HG03139 (cell line): ENCODE results near the gene PRAC1.

Source experiments
- ATAC-seq: cut with Tn5 transposase; IDR thresholded peaks from one replicate; pipeline ENCODE4 v1.9.1; 2021; ENCODE audit not compliant: unreplicated experiment

The PRAC1 gene

GRCh38 chr17:48747445-48748363 is 25.4 kb upstream of the PRAC1 start:
- no peak for ATAC-seq

- ATAC-seq, result no peak
These were observed 24.7 kb upstream of the PRAC1 start for GRCh38 chr17:48746916-48747444.

- no peak for ATAC-seq
These were observed 23.3 kb upstream of the PRAC1 start for GRCh38 chr17:48745381-48746275.

DNA sequence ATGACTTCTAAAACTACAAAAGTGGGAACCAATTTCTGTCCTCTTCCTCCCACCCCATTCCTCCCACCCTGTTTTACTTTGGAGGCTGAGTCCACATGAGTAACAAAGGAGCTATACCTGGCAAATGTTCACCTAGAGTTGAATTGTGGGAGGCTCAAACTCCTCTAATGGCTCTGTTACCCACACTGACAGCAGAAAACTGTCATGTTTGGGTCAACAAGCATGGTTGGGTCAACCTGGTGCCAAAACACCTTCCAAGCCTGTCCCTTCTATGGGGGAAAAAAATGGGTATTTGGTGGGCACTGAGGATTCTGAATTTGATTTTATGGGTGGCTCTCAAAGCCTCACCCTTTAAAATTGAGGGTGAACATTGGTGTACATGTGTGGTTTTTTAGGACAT is 18.2 kb upstream of the PRAC1 start:
- no peak for ATAC-seq

DNA sequence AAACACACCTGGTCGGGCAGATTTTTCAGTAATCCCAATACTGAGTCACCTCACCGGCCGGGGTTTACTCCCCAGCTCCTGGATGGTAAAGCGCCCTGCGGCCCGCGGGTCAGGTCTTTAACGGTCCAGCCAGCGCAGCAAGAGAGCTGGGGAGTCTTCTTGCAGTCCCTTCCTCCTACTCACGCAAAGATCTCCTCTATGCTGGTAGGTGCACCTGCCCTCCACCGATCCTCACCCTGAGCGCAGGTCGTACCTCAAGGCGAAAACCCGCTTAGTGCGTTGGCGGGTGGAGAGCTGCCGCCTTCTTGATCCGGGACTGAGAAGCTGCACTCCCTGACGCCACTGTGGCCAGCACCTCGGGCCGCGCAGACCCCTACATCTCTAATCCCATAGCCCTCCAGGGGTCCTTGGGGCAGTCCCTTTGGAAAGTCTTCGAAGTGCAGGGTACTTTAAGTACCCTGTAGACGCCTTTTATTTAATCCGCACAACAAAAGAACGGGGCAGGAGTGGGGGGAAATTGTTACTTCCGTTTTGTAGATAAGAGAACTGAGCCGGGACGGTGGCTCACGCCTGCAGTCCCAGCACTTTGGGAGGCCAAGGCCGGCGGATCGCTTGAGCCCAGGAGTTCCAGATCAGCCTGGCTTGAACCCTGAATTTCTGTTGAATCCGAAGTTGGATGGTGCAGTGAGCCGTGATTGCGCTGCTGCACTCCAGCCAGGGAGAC is 16.6 kb upstream of the PRAC1 start:
- no peak for ATAC-seq

- ATAC-seq, result no peak
These were observed 16.1 kb upstream of the PRAC1 start for GRCh38 chr17:48738424-48738802.

DNA sequence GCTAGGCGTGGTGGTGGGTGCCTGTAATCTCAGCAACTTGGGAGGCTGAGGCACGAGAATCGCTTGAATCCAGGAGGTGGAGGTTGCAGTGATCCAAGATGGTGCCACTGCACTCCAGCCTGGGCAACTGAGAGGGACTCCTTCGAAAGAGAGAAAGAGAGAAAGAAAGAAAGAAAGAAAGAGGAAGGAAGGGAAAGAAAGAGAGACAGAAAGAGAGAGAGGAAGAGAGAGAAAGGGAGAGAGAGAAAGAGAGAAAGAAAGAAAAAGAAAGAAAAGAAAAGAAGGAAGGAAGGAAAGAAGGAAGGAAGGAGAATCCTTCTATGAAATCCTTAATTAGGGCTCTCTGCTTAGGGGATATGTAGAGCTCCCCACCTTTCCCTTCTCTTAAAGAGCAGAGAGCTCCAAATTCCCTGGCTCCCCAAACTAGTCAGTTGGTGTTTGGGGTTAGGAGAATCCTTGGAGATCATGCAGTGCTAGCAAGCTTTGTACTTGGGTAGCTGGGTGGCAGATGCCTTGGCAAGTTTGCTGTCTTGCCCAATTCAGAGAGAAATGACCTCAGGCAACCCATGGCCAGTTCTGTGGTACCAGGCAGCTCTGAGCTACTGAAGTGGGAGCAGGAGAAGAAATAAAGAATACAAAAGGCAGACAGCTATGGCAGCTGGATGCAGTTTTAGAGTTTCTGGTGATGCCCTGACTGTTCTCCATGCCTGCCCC is 15.2 kb upstream of the PRAC1 start:
- ATAC-seq, result no peak

DNA sequence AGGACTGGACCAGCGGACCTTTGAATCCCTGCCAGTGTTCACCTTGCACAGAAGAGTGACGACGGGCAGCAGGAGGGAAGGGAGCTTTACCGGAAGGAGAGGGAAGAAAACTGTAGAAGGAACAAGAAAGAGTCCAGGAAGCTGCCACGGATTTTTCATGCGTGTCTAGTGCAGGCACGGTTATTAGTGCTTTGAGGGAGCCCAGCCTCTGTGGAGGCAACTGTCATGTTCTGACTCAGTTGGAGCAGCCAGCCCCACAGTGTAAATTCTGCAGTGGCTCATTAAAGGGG is 12.7 kb upstream of the PRAC1 start:
- ATAC-seq, result no peak

DNA sequence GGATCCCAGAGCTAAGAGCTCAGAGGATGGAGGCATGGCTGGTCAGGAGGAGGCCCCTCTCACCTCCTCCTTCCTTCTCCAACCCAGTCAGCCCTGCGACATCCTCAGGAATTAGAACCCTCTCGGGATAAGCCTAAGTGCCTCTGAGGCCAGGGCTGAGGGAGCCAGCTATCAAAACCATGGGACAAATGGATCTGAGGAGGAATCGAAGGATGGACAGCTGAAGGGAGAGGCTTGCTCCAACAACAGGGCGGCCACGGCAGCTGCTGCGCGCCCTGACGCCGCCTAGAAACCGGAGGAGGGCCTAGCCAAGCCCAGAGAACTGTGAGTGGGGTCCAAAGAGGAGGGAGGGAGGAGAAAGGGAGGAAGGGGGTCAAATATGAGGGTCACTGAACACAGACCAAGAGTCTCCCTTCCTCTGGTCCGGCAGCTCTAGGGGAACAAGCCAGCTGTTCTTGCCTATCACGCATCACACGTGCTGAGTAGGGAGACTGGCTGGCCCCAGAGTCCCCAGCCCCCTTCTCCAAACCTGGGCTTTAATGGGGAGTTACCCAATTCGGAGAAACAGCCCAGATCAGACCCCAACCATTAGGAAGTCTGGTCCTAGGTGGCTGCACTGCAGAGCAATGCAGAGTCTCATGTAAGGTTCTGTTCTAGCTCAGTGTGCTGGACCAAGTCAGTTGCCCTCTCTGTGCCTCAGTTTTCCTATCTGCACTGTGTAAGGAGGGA is 12.2 kb upstream of the PRAC1 start:
- ATAC-seq, result no peak

DNA sequence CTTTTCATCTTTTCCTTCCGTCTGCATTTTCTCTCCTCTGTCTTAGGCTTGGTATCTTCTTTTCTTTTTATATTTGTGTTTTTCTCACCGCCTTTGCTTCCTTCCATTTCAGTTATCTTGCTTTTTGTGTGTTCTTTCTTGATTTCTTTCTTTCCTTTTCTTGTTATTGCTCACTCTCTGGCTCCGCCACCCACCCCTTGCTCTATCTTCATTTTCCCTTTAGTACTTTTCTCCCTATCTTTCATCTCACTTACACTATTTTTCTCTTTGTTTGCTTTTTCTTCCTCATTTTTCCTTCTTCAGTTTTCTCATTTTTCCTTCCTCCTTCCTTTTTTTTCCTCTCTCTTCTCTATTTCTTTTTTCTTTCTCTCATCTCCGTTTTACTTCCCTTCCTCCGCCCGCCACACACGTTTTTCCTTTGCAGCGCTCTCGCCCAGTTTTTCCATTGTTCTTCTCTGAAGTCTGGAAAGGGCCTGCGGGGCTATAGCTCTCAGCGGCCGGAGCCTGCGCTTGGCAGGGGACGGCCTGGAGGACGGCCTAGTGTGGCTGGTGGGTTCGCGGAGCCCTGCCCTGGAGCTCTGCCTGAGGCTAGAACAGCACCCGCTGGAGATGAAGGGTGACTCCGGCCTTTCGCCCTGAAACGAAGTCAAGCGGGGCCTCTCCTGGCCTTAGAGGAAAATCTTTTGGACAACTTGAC is 11.5 kb upstream of the PRAC1 start:
- no peak for ATAC-seq

GRCh38 chr17:48732688-48733629 is 10.6 kb upstream of the PRAC1 start:
- no peak for ATAC-seq

DNA sequence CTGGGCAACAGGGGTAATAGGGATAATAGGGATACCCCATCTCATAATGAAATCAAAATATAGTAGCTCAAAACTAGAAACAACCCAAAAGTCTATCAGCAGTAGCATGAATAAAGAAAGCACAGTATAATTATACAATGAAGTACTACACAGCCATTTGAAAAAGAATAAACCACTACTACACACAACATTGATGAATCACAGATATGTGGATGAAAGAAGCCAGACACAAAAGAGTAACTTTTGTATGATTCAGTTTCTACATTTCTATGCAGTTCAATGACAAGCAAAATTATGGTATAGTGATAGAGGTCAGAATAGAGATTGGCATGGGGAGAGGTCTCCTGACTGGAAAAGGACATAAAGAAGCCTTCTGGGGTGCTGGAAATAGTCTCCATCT is 9.0 kb upstream of the PRAC1 start:
- ATAC-seq, result no peak

DNA sequence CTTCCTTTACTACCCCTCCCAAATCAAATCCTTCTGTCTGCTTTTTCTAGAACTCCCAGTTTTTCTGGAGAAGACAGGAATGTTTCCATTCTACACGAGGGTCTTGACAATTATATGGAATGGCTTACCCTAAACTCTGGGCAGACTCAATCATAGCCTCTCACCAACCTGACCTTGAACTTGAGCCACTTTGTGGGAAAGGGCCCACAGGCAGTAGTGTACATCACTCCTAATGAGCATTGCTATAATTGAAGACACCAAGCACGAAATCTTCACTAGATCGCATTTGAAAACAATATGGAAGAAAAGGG is 7.9 kb upstream of the PRAC1 start:
- ATAC-seq, result no peak

DNA sequence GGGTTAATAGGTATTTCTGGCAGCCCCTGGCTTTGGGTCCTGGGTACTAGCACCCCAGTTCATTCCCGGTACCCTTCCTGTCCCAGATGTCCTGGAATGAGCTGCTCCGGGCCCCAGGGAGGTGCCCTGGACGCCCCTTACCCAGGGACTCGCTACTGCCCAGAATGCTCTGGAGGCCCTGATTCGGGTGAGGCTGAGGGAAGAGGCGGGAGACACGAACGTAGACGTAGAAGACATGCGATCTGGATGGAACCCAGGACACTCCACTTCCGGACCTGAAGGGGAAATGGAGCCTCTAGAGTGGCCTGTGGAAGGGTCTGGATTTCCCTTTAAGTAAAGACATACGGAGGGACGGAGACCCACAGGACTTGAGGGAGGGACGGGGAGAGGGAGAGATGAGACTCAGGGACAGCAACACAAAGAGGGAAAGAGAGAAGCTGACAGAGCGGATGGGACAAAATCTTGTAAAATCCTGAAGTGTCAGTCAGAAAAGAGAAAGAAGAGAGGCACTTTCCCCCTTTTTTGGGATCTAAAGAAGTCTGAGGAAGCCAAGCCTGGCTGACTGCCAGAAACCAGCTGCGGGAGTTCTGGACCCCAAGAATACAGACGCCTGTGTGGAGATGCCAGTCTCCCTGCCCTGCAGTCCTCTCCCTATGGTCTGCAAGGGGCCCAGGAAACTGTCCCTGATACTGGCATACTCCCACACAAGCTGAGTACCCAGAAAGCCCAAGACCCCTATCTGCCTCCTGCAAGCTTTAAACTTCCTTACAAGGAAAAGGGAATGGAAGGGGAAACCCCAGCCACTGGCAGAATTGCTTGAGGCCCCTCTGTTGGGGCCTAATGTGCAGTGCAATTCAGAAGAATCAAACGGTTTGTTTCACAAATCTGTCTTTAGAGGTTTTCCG is 7.3 kb upstream of the PRAC1 start:
- ATAC-seq, result no peak

DNA sequence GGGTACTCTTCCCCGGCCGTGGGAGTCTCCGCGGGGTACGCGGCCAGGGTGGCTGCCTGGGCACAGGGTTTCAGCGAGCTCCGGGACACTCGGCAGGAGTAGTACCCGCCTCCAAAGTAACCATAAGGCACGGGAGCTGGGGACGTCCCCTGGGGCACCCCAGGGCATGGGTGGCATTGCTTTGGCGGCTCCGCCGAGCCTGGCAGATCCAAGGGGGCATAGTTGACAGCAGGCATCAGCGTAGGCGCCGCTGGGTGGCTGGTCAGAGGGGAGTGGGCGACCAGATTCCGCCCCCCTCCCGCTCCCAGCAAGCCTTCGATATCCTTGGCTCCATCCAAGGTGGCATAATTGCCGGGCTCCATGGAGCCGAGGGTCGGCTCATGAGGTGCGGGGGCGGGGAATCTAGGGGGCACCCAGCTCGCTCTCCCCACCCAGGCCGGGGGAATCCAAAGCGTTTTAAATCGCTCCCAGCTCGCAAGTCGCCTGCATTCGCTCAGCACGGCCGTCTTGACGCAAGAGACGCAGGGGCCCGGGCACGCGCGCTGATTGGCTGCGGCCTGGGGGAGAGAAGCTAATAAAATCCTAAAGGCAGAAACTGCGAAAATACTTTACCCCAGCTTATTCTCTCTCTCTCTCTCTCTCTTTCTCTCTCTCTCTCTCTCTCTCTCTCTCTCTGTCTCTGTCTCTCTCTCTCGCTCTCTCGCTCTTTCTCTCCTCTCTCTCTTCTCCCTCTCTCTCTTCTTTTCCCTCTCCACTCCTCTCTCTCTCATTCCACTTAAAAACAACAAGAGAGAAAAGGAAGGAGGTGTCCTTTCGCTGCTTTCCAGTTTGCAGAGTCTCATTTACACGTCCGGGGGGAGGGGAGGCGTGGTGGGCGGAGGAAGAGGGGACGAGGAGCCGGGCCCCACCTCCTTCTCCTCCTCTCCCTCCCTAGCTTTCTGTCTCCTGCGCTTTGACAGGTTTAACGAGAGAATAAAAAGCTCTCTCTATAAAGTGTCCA is 6.2 kb upstream of the PRAC1 start, which contains the start of gene HOXB13:
HOXB13 (minus strand) TSS at position 519 of the 1,000 bp plus-strand sequence; CDS start at position 362, 157 bp downstream.
- no peak for ATAC-seq
